Fibroblast of villous mesenchyme (primary cell): ENCODE results near the gene CD46. TPM values are rescaled to one million over a fixed set of nuclear protein-coding genes. Genes with fewer than 3 reads are reported as not detected.

Experiments used
- DNase-seq: peaks from one replicate; pipeline ENCODE4 v3.0.0-alpha.2; 2010; ENCODE audit warnings: low read depth
- H3K4me3 ChIP-seq: 2 replicates; pipeline ENCODE4 v1.5.1; 2011; ENCODE audit warnings: low read depth, mild to moderate bottlenecking, low read length
- CTCF ChIP-seq: IDR thresholded peaks from 2 replicates; pipeline ENCODE4 v1.5.1; 2012; ENCODE audit warnings: low read depth, mild to moderate bottlenecking, low read length; ENCODE audit not compliant: insufficient read depth
- total RNA-seq: library from RNA; depleted of rRNA; stranded (reverse); fragments of >200 nt; gene quantifications from 2 replicates; pipeline ENCODE4 v1.2.3, GENCODE V29; 2012

The CD46 gene
- total RNA-seq, 1 donor = 153 TPM

GRCh38 chr1:207793327-207793726 lies 41.5 kb downstream of the CD46 start:
- no peak for TF ChIP-seq CTCF
- no peak overlapping the region for H3K4me3 ChIP-seq
- no peak for DNase-seq

GRCh38 chr1:207794861-207795260 lies 43.0 kb downstream of the CD46 start:
- TF ChIP-seq CTCF = no peak
- no peak overlapping the region for H3K4me3 ChIP-seq
- DNase-seq = peak; percentile 61

- peak; percentile 79 for TF ChIP-seq CTCF
- H3K4me3 ChIP-seq = no peak overlapping the region
- peak; percentile 83 for DNase-seq
These were observed 45.5 kb downstream of the CD46 start for GRCh38 chr1:207797229-207797973.

- peak; percentile 23 for DNase-seq
These were observed 47.0 kb downstream of the CD46 start for GRCh38 chr1:207798847-207799246.

GRCh38 chr1:207799989-207800648 lies 48.3 kb downstream of the CD46 start:
- TF ChIP-seq CTCF = no peak
- no peak overlapping the region for H3K4me3 ChIP-seq
- DNase-seq = no peak

More at GRCh38 chr1:207798847-207799246, 47.0 kb downstream of the CD46 start:
- TF ChIP-seq CTCF = no peak
- no peak overlapping the region for H3K4me3 ChIP-seq

- no peak for DNase-seq
- no peak for TF ChIP-seq CTCF
These were observed 50.0 kb downstream of the CD46 start for GRCh38 chr1:207801819-207802218.

GRCh38 chr1:207803678-207804077 lies 51.8 kb downstream of the CD46 start:
- no peak for TF ChIP-seq CTCF
- H3K4me3 ChIP-seq = no peak overlapping the region
- DNase-seq = no peak

More at GRCh38 chr1:207801819-207802218, 50.0 kb downstream of the CD46 start:
- H3K4me3 ChIP-seq = no peak overlapping the region
